ENCODE measurements around the gene SLC4A7.
"Not testable (repeated sequence)": the region's sequence is repeated elsewhere in the genome, so short reads cannot be mapped to it uniquely, and the experiment has no call there.

Gene SLC4A7

GRCh38 chr3:27328982-27329762 is 155.0 kb downstream of the SLC4A7 start:
- not testable (repeated sequence) for DNase-seq (ENCODE audit: extremely low read depth in 1 of 2, low read depth in 1 of 2)

- DNase-seq (ENCODE audit: extremely low read depth in 1 of 2, low read depth in 1 of 2): no peak
These were observed 157.3 kb downstream of the SLC4A7 start for GRCh38 chr3:27326629-27327545.

GRCh38 chr3:27326202-27326601 is 158.0 kb downstream of the SLC4A7 start:
- no peak for DNase-seq (ENCODE audit: extremely low read depth in 1 of 2, low read depth in 1 of 2)

GRCh38 chr3:27325419-27325818 is 158.8 kb downstream of the SLC4A7 start:
- no peak for DNase-seq (ENCODE audit: extremely low read depth in 1 of 2, low read depth in 1 of 2)

- DNase-seq (ENCODE audit: extremely low read depth in 1 of 2, low read depth in 1 of 2): no peak
These were observed 159.5 kb downstream of the SLC4A7 start for GRCh38 chr3:27324686-27325085.

GRCh38 chr3:27323087-27323570 is 161.1 kb downstream of the SLC4A7 start:
- DNase-seq (ENCODE audit: extremely low read depth in 1 of 2, low read depth in 1 of 2): no peak

All from activated CD8-positive, alpha-beta memory T cell treated with anti-CD3 and anti-CD28 coated beads for 1 hour (primary cell).